ENCODE measurements around the gene ATXN7L2. TPM values are rescaled to one million over a fixed set of nuclear protein-coding genes. Genes with fewer than 3 reads are reported as not detected.

ATXN7L2 gene
- total RNA-seq, 4 donors from 2014 or later, result 2.4 to 3.1 (median 2.8) TPM

DNA sequence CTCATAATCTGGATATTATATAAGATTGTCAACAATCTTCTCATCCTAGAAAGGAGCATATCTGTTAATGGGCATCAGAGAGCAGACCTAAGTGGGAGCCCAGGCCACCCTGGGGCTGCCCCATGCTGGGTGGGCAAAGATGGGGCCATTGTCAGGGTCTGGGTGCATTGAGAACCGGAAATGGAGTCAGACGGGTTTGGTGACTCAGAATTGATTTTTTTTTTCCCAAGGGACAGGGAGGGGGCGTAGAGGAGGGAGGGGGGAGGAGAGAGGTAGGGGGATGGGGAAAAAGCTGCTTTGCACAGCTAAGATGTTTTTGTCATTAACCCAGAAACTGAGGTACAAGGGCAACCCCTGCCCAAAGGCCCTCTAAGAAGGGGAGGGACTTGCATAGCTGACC lies 1.3 kb downstream of the ATXN7L2 start:
- TF ChIP-seq CTCF (IDR thresholded peaks at IDR 0.05; ENCODE audit: low read depth), result no peak

- no peak for TF ChIP-seq CTCF (IDR thresholded peaks at IDR 0.05; ENCODE audit: low read depth)
Measured at GRCh38 chr1:109487261-109487660, 3.6 kb downstream of the ATXN7L2 start.

DNA sequence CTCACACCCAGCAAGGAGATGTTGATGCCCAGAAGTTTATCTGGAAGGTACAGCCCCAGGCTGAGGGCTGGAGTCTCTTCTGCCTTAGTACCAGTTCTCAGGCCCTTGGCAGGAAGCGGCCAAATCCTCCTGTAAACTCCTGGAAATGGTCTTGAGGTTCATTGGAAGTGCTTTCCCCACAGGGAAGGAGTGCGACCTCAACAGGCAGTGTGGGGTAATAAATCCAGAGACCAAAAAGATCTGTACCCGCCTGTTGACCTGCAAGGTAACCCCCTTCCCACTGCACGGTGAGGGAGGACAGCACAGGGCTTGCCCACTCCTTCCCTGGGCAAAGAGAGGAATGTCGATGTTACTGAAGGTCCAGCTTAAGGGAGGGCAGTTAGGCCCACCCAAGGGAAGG lies 4.5 kb downstream of the ATXN7L2 start:
- no peak for TF ChIP-seq CTCF (IDR thresholded peaks at IDR 0.05; ENCODE audit: low read depth)

GRCh38 chr1:109488696-109489095 lies 5.0 kb downstream of the ATXN7L2 start:
- no peak for TF ChIP-seq CTCF (IDR thresholded peaks at IDR 0.05; ENCODE audit: low read depth)

DNA sequence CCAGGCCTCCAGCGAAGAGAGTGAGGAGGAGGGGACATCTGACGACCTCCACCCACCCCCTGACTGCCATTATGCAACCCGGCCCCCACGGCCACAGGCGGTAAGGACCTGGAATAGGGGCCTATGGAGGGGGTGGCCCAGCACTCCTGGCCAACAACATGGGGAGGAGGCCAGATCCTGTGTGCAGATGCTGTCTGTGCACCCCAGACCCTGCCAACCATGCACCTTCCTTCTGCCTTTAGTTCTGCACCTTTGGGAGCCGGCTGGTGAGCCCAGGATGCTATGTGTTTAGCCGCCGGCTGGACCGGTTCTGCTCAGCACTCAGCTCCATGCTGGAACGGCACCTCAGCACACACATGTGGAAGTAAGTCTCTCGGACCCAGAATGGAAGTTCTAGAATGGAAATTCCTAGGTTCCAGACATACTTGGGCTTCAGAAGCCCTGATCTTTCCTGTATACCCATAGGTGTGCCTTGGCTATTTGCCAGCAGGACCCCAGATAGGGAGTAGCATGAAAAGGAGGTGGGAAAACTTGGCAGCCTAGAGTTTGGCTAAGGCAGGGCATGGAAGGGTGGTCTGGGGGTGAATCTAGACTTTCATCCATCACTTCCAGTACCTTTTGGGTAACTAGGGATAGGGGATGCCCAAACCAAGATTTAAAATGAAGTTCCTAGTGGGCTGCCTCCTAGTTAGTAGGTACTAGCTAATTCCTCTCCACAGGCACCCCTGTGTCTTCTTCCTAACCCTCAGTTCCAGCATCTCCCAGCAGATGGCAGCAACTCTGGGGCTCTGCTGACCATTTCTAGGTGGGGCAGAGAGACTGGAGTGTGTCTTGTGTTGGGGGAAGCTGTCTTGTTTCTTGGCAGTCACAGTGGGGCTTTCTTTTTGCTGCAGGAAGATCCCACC lies 6.6 kb downstream of the ATXN7L2 start:
- no peak for TF ChIP-seq CTCF (IDR thresholded peaks at IDR 0.05; ENCODE audit: low read depth)

DNA sequence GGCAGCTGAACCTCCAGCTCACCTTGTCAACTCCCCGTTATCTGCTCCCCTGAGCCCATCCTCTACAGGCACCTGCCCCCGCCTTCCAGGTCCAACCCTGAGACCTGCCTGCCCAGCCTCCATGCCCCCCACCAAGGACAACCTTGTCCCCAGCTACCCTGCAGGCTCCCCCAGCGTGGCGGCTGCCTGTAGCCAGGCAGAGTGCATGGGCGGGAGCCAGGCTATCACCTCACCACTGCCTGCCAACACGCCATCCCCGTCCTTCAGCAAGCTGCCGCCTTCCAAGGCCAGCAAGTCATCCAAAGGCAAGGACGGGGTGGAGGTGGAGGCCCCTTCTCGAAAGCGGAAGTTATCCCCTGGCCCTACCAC lies 7.2 kb downstream of the ATXN7L2 start:
- no peak for TF ChIP-seq CTCF (IDR thresholded peaks at IDR 0.05; ENCODE audit: low read depth)

DNA sequence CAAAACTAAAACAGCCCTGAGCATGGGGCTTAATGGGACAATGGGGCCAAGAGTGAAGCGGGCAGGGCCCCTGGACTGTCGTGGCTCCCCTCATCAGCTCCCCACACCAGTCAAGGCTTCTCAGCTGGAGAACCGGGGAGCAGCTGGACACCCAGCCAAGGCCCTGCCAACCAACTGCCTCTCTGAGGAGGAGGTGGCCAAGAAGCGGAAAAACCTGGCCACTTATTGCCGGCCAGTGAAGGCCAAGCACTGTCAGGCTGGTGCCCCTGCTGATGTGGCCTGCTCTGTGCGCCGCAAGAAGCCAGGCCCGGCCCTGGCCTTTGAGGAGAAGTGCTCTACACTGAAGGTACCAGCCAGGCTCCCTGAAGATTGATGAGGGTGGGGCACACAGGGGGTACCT lies 7.7 kb downstream of the ATXN7L2 start:
- TF ChIP-seq CTCF (IDR thresholded peaks at IDR 0.05; ENCODE audit: low read depth), result no peak

All from subcutaneous adipose tissue (tissue), 4 donors.